Mucosa of descending colon (tissue), 3 donors: ENCODE measurements around the gene IGSF22. TPM values are rescaled to one million over a fixed set of nuclear protein-coding genes. Genes with fewer than 3 reads are reported as not detected.

Experiments
- ATAC-seq: fragments of 200-7000 bp; cut with Tn5 transposase; one replicate; pipeline ENCODE4 v1.9.1; 2020; ENCODE audit warnings: mild to moderate bottlenecking, moderate library complexity
- DNase-seq, 3 donors: peaks; one replicate each; pipeline ENCODE4 v3.0.0-alpha.2; 2020
- H3K36me3 ChIP-seq: fragments of 200-600 bp; one replicate; pipeline ENCODE4 v1.8.0; 2021; ENCODE audit warnings: low read depth, mild to moderate bottlenecking
- H3K4me1 ChIP-seq: fragments of 200-600 bp; one replicate; pipeline ENCODE4 v1.8.0; 2021; ENCODE audit warnings: low read depth, mild to moderate bottlenecking
- H3K4me3 ChIP-seq: fragments of 200-600 bp; one replicate; pipeline ENCODE4 v1.8.0; 2021; ENCODE audit warnings: mild to moderate bottlenecking
- H3K9me3 ChIP-seq: fragments of 200-600 bp; one replicate; pipeline ENCODE4 v1.8.0; 2021; ENCODE audit warnings: mild to moderate bottlenecking
- CTCF ChIP-seq: fragments of 200-600 bp; IDR thresholded peaks from one replicate; pipeline ENCODE4 v1.8.0; 2022; ENCODE audit warnings: antibody characterized with exemption, mild to moderate bottlenecking
- intact Hi-C, 2 donors: fragments of 100-400 bp; cut with DNase I in 1 of 2; cut with micrococcal nuclease in 1 of 2; formaldehyde crosslinking; loops; one replicate each; pipeline versions ENCODE4 v1.11.0 to v1.11.1; 2022; cut with DNase I, micrococcal nuclease
- total RNA-seq, 3 donors: library from RNA; stranded (reverse); fragmentation: NEBNext Ultra II Directional in 2 of 3; extraction: Animal tissue kit (Norgen Biotek cat#: 25700) in 2 of 3; gene quantifications; one replicate each; pipeline versions ENCODE4 v1.2.1 to v1.2.4, GENCODE V29; 2021 to 2023
- donor health status: DM: no; HTN: no; CAD: no; lungs with moderate emphysema.
- donor health status: DM: no; HTN: no; CAD: no.
- donor health status: DM: no; HTN: yes; CAD: no.

IGSF22 gene
- total RNA-seq, 3 donors from 2014 or later: 1.1 to 1.5 (median 1.5) TPM

DNA sequence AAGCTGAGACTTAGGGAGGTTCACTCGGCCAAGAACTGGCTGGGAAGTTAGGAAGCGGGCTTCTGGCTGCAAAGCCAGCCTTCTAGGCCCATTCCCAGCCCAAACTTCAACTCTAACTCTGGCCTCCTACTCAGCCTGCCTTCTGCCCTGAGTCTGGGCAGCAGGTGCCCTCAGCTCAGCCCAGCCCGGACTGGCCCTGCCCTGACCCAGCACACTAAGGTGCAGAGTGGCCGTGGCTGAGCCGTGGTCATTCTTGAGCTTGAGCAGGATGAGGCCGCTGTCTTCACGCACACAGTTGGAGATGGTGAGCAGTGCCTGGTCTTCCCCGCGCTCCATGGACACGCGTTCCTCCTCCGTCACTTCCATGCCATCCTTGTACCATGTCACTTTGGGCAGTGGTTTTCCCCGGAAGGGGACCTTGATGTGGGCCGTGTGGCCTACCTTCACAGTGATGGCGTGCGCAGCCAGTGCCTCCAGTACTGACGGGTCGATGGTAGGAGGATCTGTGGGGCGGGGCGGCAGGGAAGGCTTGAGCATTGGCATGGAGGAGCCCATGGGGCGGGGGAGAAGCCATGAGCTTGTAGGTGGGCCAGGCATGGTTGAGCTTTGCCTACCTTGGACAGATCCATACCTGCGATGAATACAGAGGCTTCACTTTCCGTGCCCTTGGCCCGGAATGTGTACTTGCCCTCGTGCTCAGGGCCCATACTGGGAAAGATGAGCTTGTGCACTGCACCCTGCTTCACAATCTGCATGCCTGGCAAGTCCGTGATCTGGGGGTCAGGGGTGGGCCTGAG, 12.1 kb downstream of the IGSF22 start:
- Histone ChIP-seq H3K4me3 (no peak overlapping the region), H3K4me1 (no peaks in the 10 kb centered on the region), H3K9me3 (no peaks in the 10 kb centered on the region), H3K36me3 (no peaks in the 10 kb centered on the region)
- no peak for TF ChIP-seq CTCF
- no peak for DNase-seq
- intact Hi-C loops: no loop called here
- no peak for ATAC-seq

GRCh38 chr11:18710545-18710944, 15.4 kb downstream of the IGSF22 start:
- no peak for TF ChIP-seq CTCF
- Histone ChIP-seq H3K4me3 (no peak overlapping the region), H3K9me3 (no peaks in the 10 kb centered on the region), H3K4me1 (peaks cover 2% of the 10 kb centered on the region), H3K36me3 (no peaks in the 10 kb centered on the region)
- intact Hi-C loops: no loop called here
- ATAC-seq (no peak), DNase-seq (no peak)

DNA sequence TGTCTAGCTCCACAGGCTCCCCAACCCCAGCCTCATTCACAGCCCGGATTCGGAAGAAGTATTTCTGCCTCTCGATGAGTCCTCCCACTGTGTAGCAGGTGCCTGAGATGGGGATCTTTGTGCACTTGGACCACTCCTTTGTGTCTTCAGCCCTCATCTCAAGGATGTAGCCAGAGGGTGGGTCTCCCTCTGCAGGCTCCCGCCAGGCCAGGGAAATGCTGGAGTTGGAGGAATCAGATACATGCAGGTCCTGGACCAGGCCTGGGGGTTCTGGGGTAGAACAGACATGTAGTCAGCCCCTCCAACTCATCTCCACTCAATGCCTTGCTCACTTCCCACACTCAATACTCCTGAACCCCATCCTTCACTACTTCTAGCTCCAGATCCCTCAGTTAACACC, 16.6 kb downstream of the IGSF22 start:
- Histone ChIP-seq H3K4me1 (peaks cover 10% of the 10 kb centered on the region), H3K36me3 (no peaks in the 10 kb centered on the region), H3K9me3 (no peaks in the 10 kb centered on the region), H3K4me3 (no peak overlapping the region)
- DNase-seq (no peak), ATAC-seq (no peak)
- no peak for TF ChIP-seq CTCF
- intact Hi-C loops: no loop called here

- no peak for TF ChIP-seq CTCF
- H3K36me3 ChIP-seq: no peaks in the 10 kb centered on the region
- intact Hi-C loops: no loop called here
- ATAC-seq (no peak), DNase-seq (no peak)
- H3K4me3 ChIP-seq: no peak overlapping the region
- peaks cover 10% of the 10 kb centered on the region for H3K4me1 ChIP-seq
- no peaks in the 10 kb centered on the region for H3K9me3 ChIP-seq
Observed at GRCh38 chr11:18707811-18708340, 18.1 kb downstream of the IGSF22 start.

DNA sequence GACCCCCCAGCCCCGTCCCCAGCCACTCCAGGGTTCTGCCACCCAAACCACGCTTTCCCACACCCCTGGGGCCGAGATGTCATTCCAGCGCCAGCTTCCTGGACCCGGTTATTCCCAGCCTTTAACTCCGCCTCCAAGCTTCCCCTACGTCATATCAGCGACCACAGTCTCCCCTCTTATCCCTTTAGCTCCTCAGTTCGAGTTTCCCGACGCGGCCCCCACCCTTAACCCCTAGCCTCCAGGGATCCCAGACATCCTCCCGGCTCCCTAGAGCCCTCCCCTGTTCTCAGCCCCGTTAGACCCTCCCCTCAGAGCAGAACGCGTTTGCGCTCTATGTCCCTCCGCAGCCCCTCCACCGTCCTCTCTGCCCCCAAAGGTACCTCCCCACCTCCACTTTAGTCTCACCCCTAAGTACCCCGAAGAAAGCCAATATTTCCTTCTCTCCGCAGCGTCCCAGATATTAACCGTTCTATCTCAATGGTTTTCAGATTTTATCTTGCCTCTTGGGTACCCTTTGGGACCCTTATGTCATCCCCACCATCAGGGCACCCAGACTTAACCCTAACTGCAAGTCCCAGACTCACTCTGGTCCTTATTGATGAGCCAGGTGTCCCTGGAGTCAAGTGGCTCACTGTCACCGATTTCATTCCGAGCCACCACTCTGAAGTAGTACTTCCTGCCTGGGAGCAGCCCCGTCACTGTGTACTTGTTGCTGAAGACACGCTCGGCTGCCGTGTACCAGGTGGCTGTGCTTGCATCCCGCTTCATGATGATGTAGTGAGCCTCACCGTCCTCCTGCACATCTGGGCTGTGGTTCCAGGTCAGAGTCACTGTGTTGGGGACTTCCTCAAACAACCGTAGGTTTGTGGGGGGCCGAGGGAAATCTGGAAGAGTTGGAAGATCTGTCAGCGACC, 19.4 kb downstream of the IGSF22 start:
- no peaks in the 10 kb centered on the region for H3K36me3 ChIP-seq
- DNase-seq: peak; percentile 68 to 78 (median 70)
- H3K4me3 ChIP-seq: no peak overlapping the region
- H3K9me3 ChIP-seq: no peaks in the 10 kb centered on the region
- peaks cover 10% of the 10 kb centered on the region for H3K4me1 ChIP-seq
- TF ChIP-seq CTCF: no peak
- intact Hi-C loops: no loop called here
- ATAC-seq: peak; percentile 84
